Measurements from ENCODE around the gene TAS2R46. TPM values are rescaled to one million over a fixed set of nuclear protein-coding genes. Genes with fewer than 3 reads are reported as not detected.
"Not testable (repeated sequence)": the region's sequence is repeated elsewhere in the genome, so short reads cannot be mapped to it uniquely, and the experiment has no call there.

The TAS2R46 gene
- total RNA-seq, 2 donors from 2014 or later, result 1.2 to 3.0 TPM

DNA sequence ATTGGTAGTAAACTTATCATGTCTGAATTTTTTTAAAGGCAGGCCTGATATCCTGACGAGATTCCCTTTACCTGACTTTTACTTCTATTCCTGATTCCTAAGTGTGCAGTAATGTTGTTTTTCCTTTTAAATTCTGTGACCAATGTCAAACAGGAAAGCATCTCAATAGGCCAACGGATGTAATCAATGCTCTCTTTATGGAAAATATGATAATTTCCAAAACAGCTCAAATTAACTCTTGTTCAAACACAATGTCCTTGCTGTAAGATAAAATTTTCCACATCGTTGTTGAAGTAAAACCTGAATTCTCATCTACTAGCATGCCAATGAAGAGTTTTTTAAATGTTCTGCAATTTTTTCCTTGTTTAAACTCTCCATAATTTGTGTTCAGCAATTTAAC, 22.9 kb downstream of the TAS2R46 start:
- H3K27ac ChIP-seq, result no peak overlapping the region
- DNase-seq (ENCODE audit: low spot score) (no peak), ATAC-seq (ENCODE audit: insufficient number of reproducible peaks, low FRiP score, low read depth) (no peak)
- H3K4me1 ChIP-seq (ENCODE audit: control insufficient read depth in 1 of 2, low read depth in 2 of 2), result no peaks in the 10 kb centered on the region
- no peaks in the 10 kb centered on the region for H3K27me3 ChIP-seq (replicated peaks; ENCODE audit: insufficient read depth)
- no peak for TF ChIP-seq CTCF (IDR thresholded peaks at IDR 0.05)
- no peaks in the 10 kb centered on the region for H3K36me3 ChIP-seq
- H3K4me3 ChIP-seq, result no peak overlapping the region
- no peaks in the 10 kb centered on the region for H3K9me3 ChIP-seq

GRCh38 chr12:11033959-11034358, 28.1 kb downstream of the TAS2R46 start:
- ATAC-seq (ENCODE audit: insufficient number of reproducible peaks, low FRiP score, low read depth); DNase-seq (ENCODE audit: low spot score); H3K4me3 ChIP-seq; H3K36me3 ChIP-seq; H3K9me3 ChIP-seq; H3K27me3 ChIP-seq (replicated peaks; ENCODE audit: insufficient read depth); H3K27ac ChIP-seq; H3K4me1 ChIP-seq (ENCODE audit: control insufficient read depth in 1 of 2, low read depth in 2 of 2): not testable (repeated sequence)

GRCh38 chr12:11031307-11031706, 30.8 kb downstream of the TAS2R46 start, which contains the start of gene TAS2R31:
Gene TAS2R31 (minus strand): TSS chr12:11031407. CDS start chr12:11031335, 72 bp downstream.
- Histone ChIP-seq H3K27ac (no peak within 1 kb of the TSS), H3K36me3 (peaks cover 5% of the 10 kb centered on the region), H3K9me3 (no peaks in the 10 kb centered on the region), H3K4me1 (ENCODE audit: control insufficient read depth in 1 of 2, low read depth in 2 of 2) (no peaks in the 10 kb centered on the region), H3K4me3 (no peak within 1 kb of the TSS), H3K27me3 (replicated peaks; ENCODE audit: insufficient read depth) (no peaks in the 10 kb centered on the region)
- TF ChIP-seq CTCF (IDR thresholded peaks at IDR 0.05), result no peak
- no peak for ATAC-seq (ENCODE audit: insufficient number of reproducible peaks, low FRiP score, low read depth)
- DNase-seq (ENCODE audit: low spot score), result no peak

GRCh38 chr12:11026118-11026517, 36.0 kb downstream of the TAS2R46 start:
- H3K36me3 ChIP-seq, result no peaks in the 10 kb centered on the region
- no peak overlapping the region for H3K4me3 ChIP-seq
- no peak overlapping the region for H3K27ac ChIP-seq
- DNase-seq (ENCODE audit: low spot score) (no peak), ATAC-seq (ENCODE audit: insufficient number of reproducible peaks, low FRiP score, low read depth) (no peak)
- no peak for TF ChIP-seq CTCF (IDR thresholded peaks at IDR 0.05)
- H3K27me3 ChIP-seq (replicated peaks; ENCODE audit: insufficient read depth), result no peaks in the 10 kb centered on the region
- peaks cover 3% of the 10 kb centered on the region for H3K9me3 ChIP-seq
- H3K4me1 ChIP-seq (ENCODE audit: control insufficient read depth in 1 of 2, low read depth in 2 of 2), result no peaks in the 10 kb centered on the region

DNA sequence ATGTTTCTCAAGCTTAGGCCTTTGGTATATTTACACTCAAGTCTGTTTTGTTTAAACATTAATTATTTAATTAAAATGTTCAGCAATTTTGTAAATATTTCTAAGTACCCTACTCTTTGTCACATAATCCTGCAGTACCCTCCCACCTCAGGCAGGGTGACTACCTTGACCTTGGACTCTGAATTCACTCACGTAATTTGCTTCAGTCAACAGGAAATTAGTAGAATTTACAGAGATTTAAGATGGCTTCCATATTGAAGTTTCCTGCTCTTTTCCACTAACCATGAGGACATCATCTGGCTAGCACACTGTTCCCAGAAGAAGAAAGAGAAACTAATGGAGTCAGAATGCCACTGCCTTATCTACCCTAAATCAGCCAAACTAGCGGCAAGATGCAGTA, 38.7 kb downstream of the TAS2R46 start:
- DNase-seq (ENCODE audit: low spot score) (no peak), ATAC-seq (ENCODE audit: insufficient number of reproducible peaks, low FRiP score, low read depth) (no peak)
- no peaks in the 10 kb centered on the region for H3K36me3 ChIP-seq
- H3K4me3 ChIP-seq, result no peak overlapping the region
- no peaks in the 10 kb centered on the region for H3K27me3 ChIP-seq (replicated peaks; ENCODE audit: insufficient read depth)
- no peaks in the 10 kb centered on the region for H3K4me1 ChIP-seq (ENCODE audit: control insufficient read depth in 1 of 2, low read depth in 2 of 2)
- no peak overlapping the region for H3K27ac ChIP-seq
- peaks cover 3% of the 10 kb centered on the region for H3K9me3 ChIP-seq
- no peak for TF ChIP-seq CTCF (IDR thresholded peaks at IDR 0.05)

GRCh38 chr12:11022520-11022919, 39.6 kb downstream of the TAS2R46 start, which contains the start of gene TAS2R19:
Gene TAS2R19 (minus strand): TSS chr12:11022620. CDS start chr12:11022571, 49 bp downstream.
- Histone ChIP-seq H3K4me3 (no peak within 1 kb of the TSS), H3K9me3 (peaks cover 3% of the 10 kb centered on the region), H3K4me1 (ENCODE audit: control insufficient read depth in 1 of 2, low read depth in 2 of 2) (no peaks in the 10 kb centered on the region), H3K27ac (no peak within 1 kb of the TSS), H3K27me3 (replicated peaks; ENCODE audit: insufficient read depth) (no peaks in the 10 kb centered on the region), H3K36me3 (no peaks in the 10 kb centered on the region)
- ATAC-seq (ENCODE audit: insufficient number of reproducible peaks, low FRiP score, low read depth) (no peak), DNase-seq (ENCODE audit: low spot score) (no peak)
- TF ChIP-seq CTCF (IDR thresholded peaks at IDR 0.05), result no peak
